Measurements from ENCODE around the gene R3HDM2. TPM values are rescaled to one million over a fixed set of nuclear protein-coding genes. Genes with fewer than 3 reads are reported as not detected.
A peak's percentile ranks its signal among the peaks of the same experiment; 100 is the strongest.

R3HDM2 gene
- total and polyA plus RNA-seq, 2 of the 13 experiments (the other 11 are each of a cell fraction or from before 2014, with no cell fraction given) = 11.1 to 23.5 TPM

- H3K27me3 ChIP-seq (ENCODE audit: control insufficient read depth in 1 of 2, insufficient read depth in 2 of 2, low read length in 2 of 2) = no peaks in the 10 kb centered on the region; a peak in 1 of 5 replicates
- no peaks in the 10 kb centered on the region for H3K36me3 ChIP-seq (replicated peaks in 1 of 2; ENCODE audit: control insufficient read depth in 1 of 2, insufficient read depth in 2 of 2, low read length in 2 of 2)
- no peaks in the 10 kb centered on the region for H4K20me1 ChIP-seq (ENCODE audit: insufficient read depth, low read length)
- TSS peak; percentile 77 for BruUV-seq (replicated peaks)
- DNase-seq (ENCODE audit: low spot score) (no peak), ATAC-seq (peak; percentile 54), FAIRE-seq (no peak)
- POLR2A ChIA-PET = interaction anchor here (0.6 to 6.4 kb wide), 21 partner anchors 22 to 1233 kb away, joined by 3 to 99 read pairs (median 4); partner anchors contain the start of genes DCTN2, DDIT3, INHBC and LRP1
- H3K79me2 ChIP-seq (ENCODE audit: insufficient read depth, low read length) = peaks cover 15% of the 10 kb centered on the region
- in situ Hi-C loops (cut with HindIII; ENCODE audit: extremely low pct_ligation_motif_present, low pct_unique_long_range_greater_than_20kb) = loop anchor here (5.0 kb wide), 1 partner anchor 193 kb away; no protein-coding TSS in a partner anchor
- H3K27ac ChIP-seq (ENCODE audit: extremely low read length, insufficient read depth, low read length) = peak overlapping the region; percentile 98
- H3K4me1 ChIP-seq (ENCODE audit: insufficient read depth, low read length) = peaks cover 84% of the 10 kb centered on the region
- 9% methylated on average over 6 of the region's 10 CpGs for WGBS (ENCODE audit: low lambda C conversion rate)
- CTCF ChIA-PET (ENCODE audit: low intra/inter-chr PET ratio, low total read pairs) = interaction anchor here (6.1 kb wide), 1 partner anchor 148 kb away, joined by 66 read pairs; no protein-coding TSS in a partner anchor
- peak overlapping the region; percentile 99 for H3K4me2 ChIP-seq (ENCODE audit: low read depth, low read length)
- H2AFZ ChIP-seq (ENCODE audit: low read length) = no peak overlapping the region
- intact Hi-C loops (cut with micrococcal nuclease; ENCODE audit: unreplicated experiment) = loop anchor here (10.0 kb wide), 1 partner anchor 701 kb away; the partner anchor contains the start of gene PRIM1
- no peaks in the 10 kb centered on the region for H3K9me3 ChIP-seq (ENCODE audit: low read length)
- peak overlapping the region; percentile 80 for H3K9ac ChIP-seq (ENCODE audit: insufficient read depth, low read depth, low read length)
- H3K4me3 ChIP-seq (replicated peaks in 1 of 3; ENCODE audit: insufficient read depth in 1 of 3, low read depth in 2 of 3, low read length in 3 of 3) = peak overlapping the region; percentile 62 to 83 (median 66)
- TF ChIP-seq, protein P1, sequence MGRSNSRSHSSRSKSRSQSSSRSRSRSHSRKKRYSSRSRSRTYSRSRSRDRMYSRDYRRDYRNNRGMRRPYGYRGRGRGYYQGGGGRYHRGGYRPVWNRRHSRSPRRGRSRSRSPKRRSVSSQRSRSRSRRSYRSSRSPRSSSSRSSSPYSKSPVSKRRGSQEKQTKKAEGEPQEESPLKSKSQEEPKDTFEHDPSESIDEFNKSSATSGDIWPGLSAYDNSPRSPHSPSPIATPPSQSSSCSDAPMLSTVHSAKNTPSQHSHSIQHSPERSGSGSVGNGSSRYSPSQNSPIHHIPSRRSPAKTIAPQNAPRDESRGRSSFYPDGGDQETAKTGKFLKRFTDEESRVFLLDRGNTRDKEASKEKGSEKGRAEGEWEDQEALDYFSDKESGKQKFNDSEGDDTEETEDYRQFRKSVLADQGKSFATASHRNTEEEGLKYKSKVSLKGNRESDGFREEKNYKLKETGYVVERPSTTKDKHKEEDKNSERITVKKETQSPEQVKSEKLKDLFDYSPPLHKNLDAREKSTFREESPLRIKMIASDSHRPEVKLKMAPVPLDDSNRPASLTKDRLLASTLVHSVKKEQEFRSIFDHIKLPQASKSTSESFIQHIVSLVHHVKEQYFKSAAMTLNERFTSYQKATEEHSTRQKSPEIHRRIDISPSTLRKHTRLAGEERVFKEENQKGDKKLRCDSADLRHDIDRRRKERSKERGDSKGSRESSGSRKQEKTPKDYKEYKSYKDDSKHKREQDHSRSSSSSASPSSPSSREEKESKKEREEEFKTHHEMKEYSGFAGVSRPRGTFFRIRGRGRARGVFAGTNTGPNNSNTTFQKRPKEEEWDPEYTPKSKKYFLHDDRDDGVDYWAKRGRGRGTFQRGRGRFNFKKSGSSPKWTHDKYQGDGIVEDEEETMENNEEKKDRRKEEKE (IDR thresholded peaks at IDR 0.05) = no peak
- TF ChIP-seq ZNF761 (CRISPR knock-in tag; conservative IDR thresholded peaks at IDR 0.05) (0 out of 2 replicates have a peak, but pooled peaks have one; percentile 32), CHD4 (IDR thresholded peaks at IDR 0.05; ENCODE audit: borderline replicate concordance, low read length) (no peak), HDAC2 (CRISPR knock-in tag; IDR thresholded peaks at IDR 0.05) (no peak), ZBTB38 (CRISPR knock-in tag; IDR thresholded peaks at IDR 0.05) (no peak), ATRX (CRISPR knock-in tag; IDR thresholded peaks at IDR 0.05; ENCODE audit: borderline replicate concordance) (no peak), BORCS8-MEF2B (CRISPR knock-in tag; IDR thresholded peaks at IDR 0.05) (no peak), NFKB2 (CRISPR knock-in tag; IDR thresholded peaks at IDR 0.05; ENCODE audit: borderline replicate concordance) (peak; percentile 12; the same call in 1 of the 2 replicates), ZNF883 (CRISPR knock-in tag; IDR thresholded peaks at IDR 0.05; ENCODE audit: not compliant biosample characterization) (no peak), BHLHE40 (IDR thresholded peaks at IDR 0.05; ENCODE audit: low read length) (no peak), TRIM22 (IDR thresholded peaks at IDR 0.05) (no peak), ZNF678 (CRISPR knock-in tag; IDR thresholded peaks at IDR 0.05) (0 out of 2 replicates have a peak, but pooled peaks have one; percentile 54), ZNF572 (CRISPR knock-in tag; IDR thresholded peaks at IDR 0.05) (0 out of 2 replicates have a peak, but pooled peaks have one; percentile 63), ZNF468 (CRISPR knock-in tag; IDR thresholded peaks at IDR 0.05) (0 out of 2 replicates have a peak, but pooled peaks have one; percentile 32)
- TF ChIP-seq, protein P2, sequence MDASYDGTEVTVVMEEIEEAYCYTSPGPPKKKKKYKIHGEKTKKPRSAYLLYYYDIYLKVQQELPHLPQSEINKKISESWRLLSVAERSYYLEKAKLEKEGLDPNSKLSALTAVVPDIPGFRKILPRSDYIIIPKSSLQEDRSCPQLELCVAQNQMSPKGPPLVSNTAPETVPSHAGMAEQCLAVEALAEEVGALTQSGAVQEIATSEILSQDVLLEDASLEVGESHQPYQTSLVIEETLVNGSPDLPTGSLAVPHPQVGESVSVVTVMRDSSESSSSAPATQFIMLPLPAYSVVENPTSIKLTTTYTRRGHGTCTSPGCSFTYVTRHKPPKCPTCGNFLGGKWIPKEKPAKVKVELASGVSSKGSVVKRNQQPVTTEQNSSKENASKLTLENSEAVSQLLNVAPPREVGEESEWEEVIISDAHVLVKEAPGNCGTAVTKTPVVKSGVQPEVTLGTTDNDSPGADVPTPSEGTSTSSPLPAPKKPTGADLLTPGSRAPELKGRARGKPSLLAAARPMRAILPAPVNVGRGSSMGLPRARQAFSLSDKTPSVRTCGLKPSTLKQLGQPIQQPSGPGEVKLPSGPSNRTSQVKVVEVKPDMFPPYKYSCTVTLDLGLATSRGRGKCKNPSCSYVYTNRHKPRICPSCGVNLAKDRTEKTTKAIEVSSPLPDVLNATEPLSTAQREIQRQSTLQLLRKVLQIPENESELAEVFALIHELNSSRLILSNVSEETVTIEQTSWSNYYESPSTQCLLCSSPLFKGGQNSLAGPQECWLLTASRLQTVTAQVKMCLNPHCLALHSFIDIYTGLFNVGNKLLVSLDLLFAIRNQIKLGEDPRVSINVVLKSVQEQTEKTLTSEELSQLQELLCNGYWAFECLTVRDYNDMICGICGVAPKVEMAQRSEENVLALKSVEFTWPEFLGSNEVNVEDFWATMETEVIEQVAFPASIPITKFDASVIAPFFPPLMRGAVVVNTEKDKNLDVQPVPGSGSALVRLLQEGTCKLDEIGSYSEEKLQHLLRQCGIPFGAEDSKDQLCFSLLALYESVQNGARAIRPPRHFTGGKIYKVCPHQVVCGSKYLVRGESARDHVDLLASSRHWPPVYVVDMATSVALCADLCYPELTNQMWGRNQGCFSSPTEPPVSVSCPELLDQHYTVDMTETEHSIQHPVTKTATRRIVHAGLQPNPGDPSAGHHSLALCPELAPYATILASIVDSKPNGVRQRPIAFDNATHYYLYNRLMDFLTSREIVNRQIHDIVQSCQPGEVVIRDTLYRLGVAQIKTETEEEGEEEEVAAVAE (CRISPR knock-in tag; IDR thresholded peaks at IDR 0.05; ENCODE audit: borderline replicate concordance) = no peak
Measured at GRCh38 chr12:57455374-57456144, 24.7 kb upstream of the R3HDM2 start.
